ENCODE data around the gene BCL2L11.

BCL2L11 gene

DNA sequence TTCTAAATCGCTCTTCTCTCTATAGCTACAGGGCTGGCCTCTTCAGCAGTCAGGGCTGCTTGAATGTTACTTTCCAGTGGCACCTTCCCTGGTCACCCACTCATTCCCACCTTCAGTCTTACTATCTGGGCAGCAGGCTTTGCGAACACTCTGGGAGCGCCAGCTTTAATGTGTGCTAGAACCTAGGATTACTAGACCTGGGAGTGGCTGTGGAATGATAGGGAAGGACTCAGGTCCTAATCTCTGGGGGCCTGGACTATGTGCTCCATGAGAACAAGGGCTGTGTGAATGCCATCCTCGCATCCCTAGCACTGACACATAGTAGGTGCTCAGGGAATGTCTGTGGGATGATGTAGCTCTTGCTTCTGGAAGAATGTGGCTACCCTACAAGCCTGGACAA is 57.6 kb downstream of the BCL2L11 start:
- ATAC-seq = no peak
- TF ChIP-seq, protein P1, sequence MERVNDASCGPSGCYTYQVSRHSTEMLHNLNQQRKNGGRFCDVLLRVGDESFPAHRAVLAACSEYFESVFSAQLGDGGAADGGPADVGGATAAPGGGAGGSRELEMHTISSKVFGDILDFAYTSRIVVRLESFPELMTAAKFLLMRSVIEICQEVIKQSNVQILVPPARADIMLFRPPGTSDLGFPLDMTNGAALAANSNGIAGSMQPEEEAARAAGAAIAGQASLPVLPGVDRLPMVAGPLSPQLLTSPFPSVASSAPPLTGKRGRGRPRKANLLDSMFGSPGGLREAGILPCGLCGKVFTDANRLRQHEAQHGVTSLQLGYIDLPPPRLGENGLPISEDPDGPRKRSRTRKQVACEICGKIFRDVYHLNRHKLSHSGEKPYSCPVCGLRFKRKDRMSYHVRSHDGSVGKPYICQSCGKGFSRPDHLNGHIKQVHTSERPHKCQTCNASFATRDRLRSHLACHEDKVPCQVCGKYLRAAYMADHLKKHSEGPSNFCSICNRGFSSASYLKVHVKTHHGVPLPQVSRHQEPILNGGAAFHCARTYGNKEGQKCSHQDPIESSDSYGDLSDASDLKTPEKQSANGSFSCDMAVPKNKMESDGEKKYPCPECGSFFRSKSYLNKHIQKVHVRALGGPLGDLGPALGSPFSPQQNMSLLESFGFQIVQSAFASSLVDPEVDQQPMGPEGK (CRISPR knock-in tag; IDR thresholded peaks at IDR 0.05; ENCODE audit: borderline replicate concordance) = no peak
- TF ChIP-seq ZNF70 (CRISPR knock-in tag; IDR thresholded peaks at IDR 0.05) (no peak), TCF4 (CRISPR knock-in tag; IDR thresholded peaks at IDR 0.05; ENCODE audit: borderline replicate concordance) (no peak), ZNF565 (CRISPR knock-in tag; conservative IDR thresholded peaks at IDR 0.05; ENCODE audit: low read depth) (no peak)

- no peak for TF ChIP-seq ZFP30 (CRISPR knock-in tag; IDR thresholded peaks at IDR 0.05)
- no peak for TF ChIP-seq PPARA (CRISPR knock-in tag; IDR thresholded peaks at IDR 0.05; ENCODE audit: borderline replicate concordance)
- no peak for TF ChIP-seq RARB (CRISPR knock-in tag; IDR thresholded peaks at IDR 0.05)
- TF ChIP-seq ZFP3 (CRISPR knock-in tag; IDR thresholded peaks at IDR 0.05) = no peak
- TF ChIP-seq, protein P2, sequence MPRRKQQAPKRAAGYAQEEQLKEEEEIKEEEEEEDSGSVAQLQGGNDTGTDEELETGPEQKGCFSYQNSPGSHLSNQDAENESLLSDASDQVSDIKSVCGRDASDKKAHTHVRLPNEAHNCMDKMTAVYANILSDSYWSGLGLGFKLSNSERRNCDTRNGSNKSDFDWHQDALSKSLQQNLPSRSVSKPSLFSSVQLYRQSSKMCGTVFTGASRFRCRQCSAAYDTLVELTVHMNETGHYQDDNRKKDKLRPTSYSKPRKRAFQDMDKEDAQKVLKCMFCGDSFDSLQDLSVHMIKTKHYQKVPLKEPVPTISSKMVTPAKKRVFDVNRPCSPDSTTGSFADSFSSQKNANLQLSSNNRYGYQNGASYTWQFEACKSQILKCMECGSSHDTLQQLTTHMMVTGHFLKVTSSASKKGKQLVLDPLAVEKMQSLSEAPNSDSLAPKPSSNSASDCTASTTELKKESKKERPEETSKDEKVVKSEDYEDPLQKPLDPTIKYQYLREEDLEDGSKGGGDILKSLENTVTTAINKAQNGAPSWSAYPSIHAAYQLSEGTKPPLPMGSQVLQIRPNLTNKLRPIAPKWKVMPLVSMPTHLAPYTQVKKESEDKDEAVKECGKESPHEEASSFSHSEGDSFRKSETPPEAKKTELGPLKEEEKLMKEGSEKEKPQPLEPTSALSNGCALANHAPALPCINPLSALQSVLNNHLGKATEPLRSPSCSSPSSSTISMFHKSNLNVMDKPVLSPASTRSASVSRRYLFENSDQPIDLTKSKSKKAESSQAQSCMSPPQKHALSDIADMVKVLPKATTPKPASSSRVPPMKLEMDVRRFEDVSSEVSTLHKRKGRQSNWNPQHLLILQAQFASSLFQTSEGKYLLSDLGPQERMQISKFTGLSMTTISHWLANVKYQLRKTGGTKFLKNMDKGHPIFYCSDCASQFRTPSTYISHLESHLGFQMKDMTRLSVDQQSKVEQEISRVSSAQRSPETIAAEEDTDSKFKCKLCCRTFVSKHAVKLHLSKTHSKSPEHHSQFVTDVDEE (CRISPR knock-in tag; IDR thresholded peaks at IDR 0.05) = no peak
- TF ChIP-seq CSDC2 (CRISPR knock-in tag; IDR thresholded peaks at IDR 0.05) = no peak
- no peak for TF ChIP-seq ZC3H10 (CRISPR knock-in tag; IDR thresholded peaks at IDR 0.05)
- no peak for TF ChIP-seq GLIS3 (CRISPR knock-in tag; IDR thresholded peaks at IDR 0.05)
- no peak for TF ChIP-seq ESRRG (CRISPR knock-in tag; IDR thresholded peaks at IDR 0.05)
- no peak for TF ChIP-seq ZNF70 (CRISPR knock-in tag; IDR thresholded peaks at IDR 0.05)
- no peak for TF ChIP-seq TOX (CRISPR knock-in tag; IDR thresholded peaks at IDR 0.05; ENCODE audit: borderline replicate concordance)
- TF ChIP-seq, protein P3, sequence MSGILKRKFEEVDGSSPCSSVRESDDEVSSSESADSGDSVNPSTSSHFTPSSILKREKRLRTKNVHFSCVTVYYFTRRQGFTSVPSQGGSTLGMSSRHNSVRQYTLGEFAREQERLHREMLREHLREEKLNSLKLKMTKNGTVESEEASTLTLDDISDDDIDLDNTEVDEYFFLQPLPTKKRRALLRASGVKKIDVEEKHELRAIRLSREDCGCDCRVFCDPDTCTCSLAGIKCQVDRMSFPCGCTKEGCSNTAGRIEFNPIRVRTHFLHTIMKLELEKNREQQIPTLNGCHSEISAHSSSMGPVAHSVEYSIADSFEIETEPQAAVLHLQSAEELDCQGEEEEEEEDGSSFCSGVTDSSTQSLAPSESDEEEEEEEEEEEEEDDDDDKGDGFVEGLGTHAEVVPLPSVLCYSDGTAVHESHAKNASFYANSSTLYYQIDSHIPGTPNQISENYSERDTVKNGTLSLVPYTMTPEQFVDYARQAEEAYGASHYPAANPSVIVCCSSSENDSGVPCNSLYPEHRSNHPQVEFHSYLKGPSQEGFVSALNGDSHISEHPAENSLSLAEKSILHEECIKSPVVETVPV (CRISPR knock-in tag; IDR thresholded peaks at IDR 0.05) = no peak
- no peak for TF ChIP-seq POU6F1 (CRISPR knock-in tag; IDR thresholded peaks at IDR 0.05; ENCODE audit: borderline replicate concordance, low read depth)
- TF ChIP-seq OSR1 (CRISPR knock-in tag; IDR thresholded peaks at IDR 0.05) = no peak
- TF ChIP-seq BACH2 (CRISPR knock-in tag; IDR thresholded peaks at IDR 0.05; ENCODE audit: borderline replicate concordance) = no peak
- TF ChIP-seq, protein P1 (CRISPR knock-in tag; IDR thresholded peaks at IDR 0.05; ENCODE audit: borderline replicate concordance) = no peak
- no peak for TF ChIP-seq SNAI2 (CRISPR knock-in tag; IDR thresholded peaks at IDR 0.05)
- no peak for TF ChIP-seq ZNF8 (CRISPR knock-in tag; IDR thresholded peaks at IDR 0.05)
- no peak for TF ChIP-seq CREB5 (CRISPR knock-in tag; IDR thresholded peaks at IDR 0.05; ENCODE audit: low read depth)
- ATAC-seq = peak; percentile 32; the same call in 2 of the 3 replicates
Measured at GRCh38 chr2:111178730-111179405, 58.2 kb downstream of the BCL2L11 start.
